ENCODE measurements around the gene SF3A2.

- no peak for TF ChIP-seq CTCF (IDR thresholded peaks at IDR 0.05)
- no peak for TF ChIP-seq SMAD4 (CRISPR knock-in tag; IDR thresholded peaks at IDR 0.05)
- TF ChIP-seq ZNF281 (CRISPR knock-in tag; IDR thresholded peaks at IDR 0.05), result no peak
- no peak for TF ChIP-seq KAT7 (CRISPR knock-in tag; IDR thresholded peaks at IDR 0.05; ENCODE audit: borderline replicate concordance)
- no peak for TF ChIP-seq MAX (CRISPR knock-in tag; IDR thresholded peaks at IDR 0.05)
- TF ChIP-seq FOXK1 (CRISPR knock-in tag; IDR thresholded peaks at IDR 0.05), result no peak
- no peak for TF ChIP-seq ZNF423 (CRISPR knock-in tag; IDR thresholded peaks at IDR 0.05)
- TF ChIP-seq TEAD4 (CRISPR knock-in tag; IDR thresholded peaks at IDR 0.05), result no peak
- TF ChIP-seq ESRRA (CRISPR knock-in tag; IDR thresholded peaks at IDR 0.05; ENCODE audit: borderline replicate concordance), result no peak
- no peak for TF ChIP-seq GABPB1 (CRISPR knock-in tag; IDR thresholded peaks at IDR 0.05)
- TF ChIP-seq PREB (CRISPR knock-in tag; IDR thresholded peaks at IDR 0.05; ENCODE audit: borderline replicate concordance), result no peak
- no peak for TF ChIP-seq PRRX2 (CRISPR knock-in tag; IDR thresholded peaks at IDR 0.05)
Measured at GRCh38 chr19:2233601-2234280, 2.9 kb upstream of the SF3A2 start.
